GM18526 (cell line): Measurements from ENCODE around the gene TSFM.

Experiments used
- POLR2A ChIP-seq: IDR thresholded peaks from 3 replicates; pipeline ENCODE4 v1.6.1; 2011; ENCODE audit not compliant: insufficient read length; ENCODE audit errors: extremely low read depth

Gene TSFM

GRCh38 chr12:57765698-57766463 is 16.7 kb upstream of the TSFM start:
- no peak for TF ChIP-seq POLR2A

GRCh38 chr12:57766464-57767304 is 15.9 kb upstream of the TSFM start, which contains the start of gene CYP27B1:
TSS of gene CYP27B1 (minus strand) at chr12:57767078. CDS start at chr12:57767041, 37 bp downstream.
- no peak for TF ChIP-seq POLR2A

- no peak for TF ChIP-seq POLR2A
Observed at GRCh38 chr12:57767305-57767698, 15.3 kb upstream of the TSFM start.

- no peak for TF ChIP-seq POLR2A
Observed at GRCh38 chr12:57767876-57768275, 14.7 kb upstream of the TSFM start.

GRCh38 chr12:57769594-57769993 is 13.0 kb upstream of the TSFM start:
- TF ChIP-seq POLR2A = no peak

- no peak for TF ChIP-seq POLR2A
Observed at GRCh38 chr12:57770734-57771133, 11.9 kb upstream of the TSFM start.

GRCh38 chr12:57771236-57771872 is 11.2 kb upstream of the TSFM start:
- no peak for TF ChIP-seq POLR2A

- TF ChIP-seq POLR2A = peak; percentile 80
Observed at GRCh38 chr12:57771873-57772428, 10.6 kb upstream of the TSFM start, which contains the start of gene METTL1. TSS of gene METTL1 (minus strand) at chr12:57772105. CDS start at chr12:57772083, 22 bp downstream.

GRCh38 chr12:57772429-57773322 is 9.9 kb upstream of the TSFM start, which contains the start of gene EEF1AKMT3:
TSS of gene EEF1AKMT3 (plus strand) at chr12:57772614. CDS start at chr12:57772725, 111 bp downstream.
- TF ChIP-seq POLR2A = no peak

- TF ChIP-seq POLR2A = no peak
Observed at GRCh38 chr12:57775044-57775443, 7.5 kb upstream of the TSFM start.

- TF ChIP-seq POLR2A = no peak
Observed at GRCh38 chr12:57775563-57776246, 6.9 kb upstream of the TSFM start.

GRCh38 chr12:57776247-57776587 is 6.4 kb upstream of the TSFM start:
- no peak for TF ChIP-seq POLR2A

- no peak for TF ChIP-seq POLR2A
Observed at GRCh38 chr12:57777367-57777766, 5.2 kb upstream of the TSFM start.

GRCh38 chr12:57777911-57778310 is 4.7 kb upstream of the TSFM start:
- no peak for TF ChIP-seq POLR2A

GRCh38 chr12:57779736-57780135 is 2.9 kb upstream of the TSFM start:
- no peak for TF ChIP-seq POLR2A
